HG03378 (cell line): Measurements from ENCODE around the gene THSD7A.

Source experiments
- ATAC-seq: cut with Tn5 transposase; IDR thresholded peaks from one replicate; pipeline ENCODE4 v1.9.1; 2021; ENCODE audit warnings: mild to moderate bottlenecking, moderate library complexity; ENCODE audit not compliant: unreplicated experiment

THSD7A gene

GRCh38 chr7:11707606-11708193 lies 124.3 kb downstream of the THSD7A start:
- no peak for ATAC-seq

GRCh38 chr7:11706666-11707605 lies 125.1 kb downstream of the THSD7A start:
- ATAC-seq, result no peak

- no peak for ATAC-seq
These were observed 128.2 kb downstream of the THSD7A start for GRCh38 chr7:11703829-11704228.

- ATAC-seq, result no peak
These were observed 129.1 kb downstream of the THSD7A start for GRCh38 chr7:11702938-11703337.

- ATAC-seq, result no peak
These were observed 130.0 kb downstream of the THSD7A start for GRCh38 chr7:11701829-11702560.

GRCh38 chr7:11699666-11700065 lies 132.3 kb downstream of the THSD7A start:
- no peak for ATAC-seq

- ATAC-seq, result no peak
These were observed 133.6 kb downstream of the THSD7A start for GRCh38 chr7:11698384-11698871.

GRCh38 chr7:11690395-11690794 lies 141.6 kb downstream of the THSD7A start:
- ATAC-seq, result no peak

GRCh38 chr7:11689096-11689495 lies 142.9 kb downstream of the THSD7A start:
- ATAC-seq, result no peak

GRCh38 chr7:11681461-11681860 lies 150.5 kb downstream of the THSD7A start:
- ATAC-seq, result no peak

GRCh38 chr7:11675163-11675562 lies 156.8 kb downstream of the THSD7A start:
- ATAC-seq, result no peak

- ATAC-seq, result no peak
These were observed 163.3 kb downstream of the THSD7A start for GRCh38 chr7:11668727-11669126.

- ATAC-seq, result no peak
These were observed 164.2 kb downstream of the THSD7A start for GRCh38 chr7:11667810-11668185.

GRCh38 chr7:11667071-11667809 lies 164.8 kb downstream of the THSD7A start:
- ATAC-seq, result no peak

- no peak for ATAC-seq
These were observed 166.6 kb downstream of the THSD7A start for GRCh38 chr7:11665357-11665756.

GRCh38 chr7:11655642-11656041 lies 176.4 kb downstream of the THSD7A start:
- no peak for ATAC-seq

GRCh38 chr7:11655163-11655562 lies 176.8 kb downstream of the THSD7A start:
- ATAC-seq, result no peak

GRCh38 chr7:11650500-11650899 lies 181.5 kb downstream of the THSD7A start:
- no peak for ATAC-seq

GRCh38 chr7:11650030-11650429 lies 182.0 kb downstream of the THSD7A start:
- ATAC-seq, result no peak

- ATAC-seq, result no peak
These were observed 183.0 kb downstream of the THSD7A start for GRCh38 chr7:11648980-11649379.

GRCh38 chr7:11648101-11648500 lies 183.9 kb downstream of the THSD7A start:
- no peak for ATAC-seq
